ENCODE results near the gene PRR14L.

DNA sequence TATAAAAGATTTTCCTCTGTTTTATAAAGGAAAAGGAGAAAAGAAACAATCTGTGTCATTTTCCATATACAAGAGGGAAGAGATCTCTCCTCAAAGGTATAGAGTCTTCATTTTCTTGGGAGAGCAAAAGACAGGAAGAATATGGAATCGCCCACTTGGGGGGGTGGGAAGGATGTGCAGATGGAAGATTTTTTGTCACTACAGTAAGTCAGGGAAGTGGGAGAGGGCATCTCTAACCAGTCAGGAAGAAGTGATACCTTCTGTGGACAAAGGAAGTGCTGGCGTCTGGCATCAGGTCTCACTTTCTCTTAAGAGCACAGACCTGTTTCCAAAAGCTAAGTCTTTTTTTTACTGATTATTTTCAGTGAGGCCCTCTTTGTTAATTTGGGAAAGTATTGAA lies 1.4 kb downstream of the PRR14L start:
- TF ChIP-seq POLR2A (IDR thresholded peaks at IDR 0.05; ENCODE audit: low read depth, low read length): no peak
- TF ChIP-seq, protein P1, sequence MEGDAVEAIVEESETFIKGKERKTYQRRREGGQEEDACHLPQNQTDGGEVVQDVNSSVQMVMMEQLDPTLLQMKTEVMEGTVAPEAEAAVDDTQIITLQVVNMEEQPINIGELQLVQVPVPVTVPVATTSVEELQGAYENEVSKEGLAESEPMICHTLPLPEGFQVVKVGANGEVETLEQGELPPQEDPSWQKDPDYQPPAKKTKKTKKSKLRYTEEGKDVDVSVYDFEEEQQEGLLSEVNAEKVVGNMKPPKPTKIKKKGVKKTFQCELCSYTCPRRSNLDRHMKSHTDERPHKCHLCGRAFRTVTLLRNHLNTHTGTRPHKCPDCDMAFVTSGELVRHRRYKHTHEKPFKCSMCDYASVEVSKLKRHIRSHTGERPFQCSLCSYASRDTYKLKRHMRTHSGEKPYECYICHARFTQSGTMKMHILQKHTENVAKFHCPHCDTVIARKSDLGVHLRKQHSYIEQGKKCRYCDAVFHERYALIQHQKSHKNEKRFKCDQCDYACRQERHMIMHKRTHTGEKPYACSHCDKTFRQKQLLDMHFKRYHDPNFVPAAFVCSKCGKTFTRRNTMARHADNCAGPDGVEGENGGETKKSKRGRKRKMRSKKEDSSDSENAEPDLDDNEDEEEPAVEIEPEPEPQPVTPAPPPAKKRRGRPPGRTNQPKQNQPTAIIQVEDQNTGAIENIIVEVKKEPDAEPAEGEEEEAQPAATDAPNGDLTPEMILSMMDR (IDR thresholded peaks at IDR 0.05; ENCODE audit: extremely low read depth in 1 of 2, insufficient read depth in 1 of 2, low read depth in 1 of 2, low read length in 2 of 2): no peak
- TF ChIP-seq MYC (IDR thresholded peaks at IDR 0.05; ENCODE audit: low read depth, low read length): no peak
- no peak for TF ChIP-seq EZH2 (IDR thresholded peaks at IDR 0.05; ENCODE audit: borderline replicate concordance, low read depth, low read length, severe bottlenecking)
- TF ChIP-seq, protein P2, sequence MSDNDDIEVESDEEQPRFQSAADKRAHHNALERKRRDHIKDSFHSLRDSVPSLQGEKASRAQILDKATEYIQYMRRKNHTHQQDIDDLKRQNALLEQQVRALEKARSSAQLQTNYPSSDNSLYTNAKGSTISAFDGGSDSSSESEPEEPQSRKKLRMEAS (IDR thresholded peaks at IDR 0.05; ENCODE audit: insufficient read depth, insufficient read length): no peak

All from endothelial cell of umbilical vein (primary cell).